ENCODE measurements around the gene VIPR2. TPM values are rescaled to one million over a fixed set of nuclear protein-coding genes. Genes with fewer than 3 reads are reported as not detected.
"Not testable (repeated sequence)": the region's sequence is repeated elsewhere in the genome, so short reads cannot be mapped to it uniquely, and the experiment has no call there.

The VIPR2 gene
- total RNA-seq, 1 donor from 2014 or later = not detected

DNA sequence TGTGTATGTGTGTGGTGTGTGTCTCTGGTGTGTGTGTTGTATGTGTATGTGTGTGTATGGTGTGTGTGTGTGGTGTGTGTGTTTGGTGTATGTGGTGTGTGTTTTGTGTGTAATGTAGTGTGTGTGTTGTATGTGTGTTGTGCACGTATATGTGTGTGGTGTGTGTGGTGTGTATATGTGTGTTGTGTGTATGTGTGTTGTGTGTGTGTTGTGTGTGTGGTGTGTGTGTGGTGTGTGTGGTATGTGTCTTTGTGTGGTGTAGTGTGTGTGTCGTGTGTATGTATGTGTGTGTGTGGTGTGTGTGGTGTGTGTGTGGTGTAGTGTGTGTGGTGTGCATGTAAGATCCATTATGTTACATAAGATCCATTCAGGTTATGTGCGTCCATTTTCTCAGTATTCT is 21.9 kb upstream of the VIPR2 start:
- TF ChIP-seq, protein P1, sequence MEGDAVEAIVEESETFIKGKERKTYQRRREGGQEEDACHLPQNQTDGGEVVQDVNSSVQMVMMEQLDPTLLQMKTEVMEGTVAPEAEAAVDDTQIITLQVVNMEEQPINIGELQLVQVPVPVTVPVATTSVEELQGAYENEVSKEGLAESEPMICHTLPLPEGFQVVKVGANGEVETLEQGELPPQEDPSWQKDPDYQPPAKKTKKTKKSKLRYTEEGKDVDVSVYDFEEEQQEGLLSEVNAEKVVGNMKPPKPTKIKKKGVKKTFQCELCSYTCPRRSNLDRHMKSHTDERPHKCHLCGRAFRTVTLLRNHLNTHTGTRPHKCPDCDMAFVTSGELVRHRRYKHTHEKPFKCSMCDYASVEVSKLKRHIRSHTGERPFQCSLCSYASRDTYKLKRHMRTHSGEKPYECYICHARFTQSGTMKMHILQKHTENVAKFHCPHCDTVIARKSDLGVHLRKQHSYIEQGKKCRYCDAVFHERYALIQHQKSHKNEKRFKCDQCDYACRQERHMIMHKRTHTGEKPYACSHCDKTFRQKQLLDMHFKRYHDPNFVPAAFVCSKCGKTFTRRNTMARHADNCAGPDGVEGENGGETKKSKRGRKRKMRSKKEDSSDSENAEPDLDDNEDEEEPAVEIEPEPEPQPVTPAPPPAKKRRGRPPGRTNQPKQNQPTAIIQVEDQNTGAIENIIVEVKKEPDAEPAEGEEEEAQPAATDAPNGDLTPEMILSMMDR (conservative IDR thresholded peaks at IDR 0.05; ENCODE audit: low read depth, low read length) = no peak

DNA sequence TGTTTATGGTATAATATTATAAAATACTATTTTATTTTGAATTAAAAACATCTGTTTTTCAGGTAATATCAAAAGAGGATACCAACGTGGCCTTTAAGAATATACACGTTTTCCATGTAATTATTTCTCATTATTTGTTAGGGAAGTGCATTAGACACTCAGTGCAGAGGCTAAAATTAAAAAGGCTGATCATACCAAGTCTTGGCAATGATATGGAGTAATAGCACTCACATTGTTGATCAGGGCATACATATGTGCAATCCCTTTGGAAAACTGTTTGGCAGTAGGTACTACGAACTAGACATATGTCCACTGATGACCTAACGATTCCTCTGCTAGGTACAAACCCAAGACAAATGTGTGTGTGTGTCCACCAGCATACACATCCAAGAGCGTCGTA is 20.7 kb upstream of the VIPR2 start:
- no peak for DNase-seq (ENCODE audit: low read depth)
- TF ChIP-seq, protein P1 (conservative IDR thresholded peaks at IDR 0.05; ENCODE audit: low read depth, low read length) = no peak
- H3K4me3 ChIP-seq (ENCODE audit: low read depth, low read length) = no peak overlapping the region

More for the DNA sequence above, 21.9 kb upstream of the VIPR2 start:
- DNase-seq (ENCODE audit: low read depth) = no peak
- no peak overlapping the region for H3K4me3 ChIP-seq (ENCODE audit: low read depth, low read length)

DNA sequence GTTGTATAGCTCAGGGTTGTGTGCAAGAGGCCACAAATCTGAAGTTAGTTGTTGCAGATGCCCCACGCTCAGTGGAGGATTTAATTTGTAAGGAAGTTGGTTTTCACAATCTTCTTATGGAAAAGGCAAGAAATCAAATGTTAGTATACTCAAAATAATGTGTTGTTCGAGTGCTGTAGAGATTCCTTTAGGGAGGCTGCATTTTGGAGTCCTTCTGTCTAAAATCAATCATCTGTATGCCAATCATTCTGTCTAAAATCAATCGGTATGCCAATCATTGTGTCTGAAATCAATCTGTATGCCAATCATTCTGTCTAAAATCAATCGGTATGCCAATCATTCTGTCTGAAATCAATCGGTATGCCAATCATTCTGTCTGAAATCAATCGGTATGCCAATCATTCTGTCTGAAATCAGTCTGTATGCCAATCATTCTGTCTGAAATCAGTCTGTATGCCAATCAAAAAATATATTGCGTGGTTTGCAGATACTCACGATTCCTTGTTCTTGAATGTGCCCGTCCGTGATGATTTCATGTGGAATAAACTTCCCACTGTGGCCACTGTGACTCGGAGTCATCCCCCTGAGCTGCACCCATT is 19.1 kb upstream of the VIPR2 start:
- DNase-seq (ENCODE audit: low read depth); H3K4me3 ChIP-seq (ENCODE audit: low read depth, low read length): not testable (repeated sequence)

DNA sequence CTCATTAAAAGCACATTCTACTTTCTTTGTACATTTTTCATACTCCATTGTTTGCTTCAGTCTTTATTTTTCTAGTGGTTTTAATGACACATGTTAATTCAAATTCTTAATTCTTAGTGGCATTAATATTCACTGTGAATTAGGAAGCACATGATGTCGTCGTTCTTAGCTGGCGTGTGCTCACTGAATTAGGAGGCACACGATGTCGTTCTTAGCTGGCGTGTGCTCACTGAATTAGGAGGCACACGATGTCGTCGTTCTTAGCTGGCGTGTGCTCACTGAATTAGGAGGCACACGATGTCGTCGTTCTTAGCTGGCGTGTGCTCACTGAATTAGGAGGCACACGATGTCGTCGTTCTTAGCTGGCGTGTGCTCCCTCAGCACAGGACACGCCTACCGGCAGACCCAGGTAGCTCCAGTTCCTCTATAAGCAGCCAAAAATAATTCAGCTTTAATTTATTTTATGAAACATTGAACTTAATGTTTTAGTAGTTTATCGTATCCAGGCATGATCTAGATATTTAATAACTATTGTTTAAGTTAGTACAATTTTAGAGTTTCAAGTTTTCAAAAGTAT is 17.5 kb upstream of the VIPR2 start:
- not testable (repeated sequence) for DNase-seq (ENCODE audit: low read depth); H3K4me3 ChIP-seq (ENCODE audit: low read depth, low read length)

DNA sequence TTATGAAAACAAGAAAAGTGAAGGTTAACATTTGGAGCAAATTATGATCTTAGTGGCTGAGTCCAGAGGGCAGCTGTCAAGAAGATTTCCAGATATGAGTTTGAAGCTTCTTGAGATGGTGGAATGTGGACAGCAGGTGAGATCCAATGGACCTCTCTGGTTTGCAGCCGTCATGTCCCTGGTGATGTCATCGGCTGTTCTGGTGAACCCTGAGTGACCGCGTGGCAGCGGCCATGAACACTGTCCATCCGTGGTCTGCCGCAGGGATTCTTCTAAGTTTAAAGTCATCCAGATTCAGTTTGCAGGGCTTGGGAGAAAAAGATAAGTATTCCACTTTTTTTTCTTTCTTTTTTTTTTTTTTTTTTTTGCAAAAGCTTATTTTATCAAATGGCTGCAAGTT is 15.8 kb upstream of the VIPR2 start:
- TF ChIP-seq, protein P1 (conservative IDR thresholded peaks at IDR 0.05; ENCODE audit: low read depth, low read length) = no peak
- H3K4me3 ChIP-seq (ENCODE audit: low read depth, low read length) = no peak overlapping the region
- DNase-seq (ENCODE audit: low read depth) = no peak

DNA sequence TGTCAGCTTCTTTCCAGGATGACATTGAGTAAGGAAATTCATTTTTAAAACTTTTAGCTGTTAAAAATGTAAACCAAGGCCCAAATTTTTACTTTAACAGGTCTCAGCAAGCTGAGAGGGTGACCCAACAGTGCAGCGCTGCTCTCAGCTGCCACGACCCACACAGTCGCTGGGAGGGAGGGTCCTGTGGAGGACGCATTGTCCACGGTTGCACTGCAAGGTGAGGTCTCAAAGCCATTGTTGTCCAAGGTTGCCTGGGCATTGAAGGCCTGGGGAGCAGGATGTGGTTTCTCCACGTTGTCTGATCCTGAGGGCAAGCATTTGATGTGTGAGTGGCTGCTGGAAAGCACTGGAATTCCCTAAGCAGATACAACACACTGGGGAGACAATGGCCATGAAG is 15.1 kb upstream of the VIPR2 start:
- TF ChIP-seq, protein P1 (conservative IDR thresholded peaks at IDR 0.05; ENCODE audit: low read depth, low read length) = no peak
- H3K4me3 ChIP-seq (ENCODE audit: low read depth, low read length) = no peak overlapping the region
- no peak for DNase-seq (ENCODE audit: low read depth)

DNA sequence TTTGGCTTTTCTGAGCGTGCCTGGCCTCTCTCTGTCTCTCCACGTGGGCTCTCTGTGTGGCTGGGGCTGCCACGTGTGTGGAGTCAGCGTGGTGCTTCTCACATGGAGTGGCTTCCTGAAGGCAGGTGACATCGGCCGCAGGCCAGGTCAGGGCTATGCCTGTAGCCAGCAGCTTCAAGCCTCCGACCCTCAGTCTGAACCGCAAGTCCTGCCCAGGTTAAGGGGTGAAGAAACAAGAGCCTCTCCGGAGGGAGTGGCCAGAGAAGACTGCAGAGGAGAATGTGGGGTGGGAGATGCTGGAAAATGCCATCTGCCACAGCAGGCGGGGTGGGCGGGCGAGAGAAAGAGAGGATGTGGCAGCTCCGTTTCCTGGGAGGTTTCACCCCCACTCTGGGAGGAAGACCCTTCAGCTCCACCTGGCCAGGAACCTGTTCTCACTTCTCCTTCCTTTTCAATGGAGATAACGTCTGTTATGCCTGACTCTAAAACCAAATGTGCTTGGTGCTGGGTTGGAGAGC is 14.3 kb upstream of the VIPR2 start:
- TF ChIP-seq, protein P1 (conservative IDR thresholded peaks at IDR 0.05; ENCODE audit: low read depth, low read length) = no peak
- DNase-seq (ENCODE audit: low read depth) = no peak

More for the DNA sequence above, 14.3 kb upstream of the VIPR2 start:
- H3K4me3 ChIP-seq (ENCODE audit: low read depth, low read length) = no peak overlapping the region

Data from epithelial cell of proximal tubule (primary cell).